CD1c-positive myeloid dendritic cell (primary cell): ENCODE measurements around the gene SPDYE5.

Experiments used
- DNase-seq: peaks from one replicate; pipeline ENCODE4 v3.0.0-alpha.2; 2016; ENCODE audit errors: extremely low spot score

SPDYE5 gene

DNA sequence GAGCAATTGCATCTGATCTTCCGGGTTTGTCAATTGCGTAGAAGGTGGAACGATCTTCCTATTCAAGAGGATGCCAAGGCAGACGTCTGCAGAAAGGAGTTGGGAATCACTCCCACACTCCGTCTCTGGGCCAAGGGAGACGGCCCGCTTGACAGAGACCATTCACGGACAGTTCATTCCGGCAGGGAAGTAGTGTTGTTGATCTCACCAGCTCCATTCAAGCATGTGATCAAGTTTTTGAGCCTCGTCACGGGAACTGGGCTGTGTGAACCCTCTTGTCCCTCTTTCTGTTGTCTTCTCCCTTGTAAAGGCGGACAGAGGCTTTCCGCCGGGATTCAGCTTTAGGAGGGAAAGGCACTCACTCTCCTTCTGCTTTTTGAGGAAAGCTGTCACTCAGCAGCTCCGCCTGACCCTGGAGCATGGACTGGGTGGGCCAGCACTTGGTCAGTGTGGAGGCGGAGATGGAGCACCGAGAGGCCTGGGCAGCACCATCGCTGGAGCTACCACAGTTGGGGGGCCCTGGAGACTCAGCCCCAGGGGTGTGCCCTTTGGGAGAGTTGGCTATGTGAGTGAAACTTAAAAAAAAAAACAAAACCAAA is 44.9 kb downstream of the SPDYE5 start:
- DNase-seq = no peak

DNA sequence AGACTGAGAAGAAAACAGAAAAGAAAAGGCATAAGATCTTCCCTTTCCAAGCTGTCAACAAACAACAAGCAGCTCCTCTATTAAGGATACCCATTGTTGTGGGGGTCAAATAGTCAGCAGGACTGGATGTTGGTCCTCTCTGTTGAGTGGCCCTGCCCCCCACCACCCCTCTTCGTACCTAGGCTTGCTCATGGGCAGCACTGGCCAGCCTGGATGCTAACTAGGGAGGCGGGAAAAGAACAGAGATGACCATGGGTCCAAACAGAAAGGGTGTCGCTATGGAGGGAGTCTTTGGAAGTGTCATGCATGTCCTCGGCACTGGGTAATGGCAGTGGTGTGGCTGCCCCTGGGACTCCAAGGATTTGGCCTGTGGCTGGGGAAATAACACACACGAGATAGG is 45.6 kb downstream of the SPDYE5 start:
- DNase-seq = no peak

DNA sequence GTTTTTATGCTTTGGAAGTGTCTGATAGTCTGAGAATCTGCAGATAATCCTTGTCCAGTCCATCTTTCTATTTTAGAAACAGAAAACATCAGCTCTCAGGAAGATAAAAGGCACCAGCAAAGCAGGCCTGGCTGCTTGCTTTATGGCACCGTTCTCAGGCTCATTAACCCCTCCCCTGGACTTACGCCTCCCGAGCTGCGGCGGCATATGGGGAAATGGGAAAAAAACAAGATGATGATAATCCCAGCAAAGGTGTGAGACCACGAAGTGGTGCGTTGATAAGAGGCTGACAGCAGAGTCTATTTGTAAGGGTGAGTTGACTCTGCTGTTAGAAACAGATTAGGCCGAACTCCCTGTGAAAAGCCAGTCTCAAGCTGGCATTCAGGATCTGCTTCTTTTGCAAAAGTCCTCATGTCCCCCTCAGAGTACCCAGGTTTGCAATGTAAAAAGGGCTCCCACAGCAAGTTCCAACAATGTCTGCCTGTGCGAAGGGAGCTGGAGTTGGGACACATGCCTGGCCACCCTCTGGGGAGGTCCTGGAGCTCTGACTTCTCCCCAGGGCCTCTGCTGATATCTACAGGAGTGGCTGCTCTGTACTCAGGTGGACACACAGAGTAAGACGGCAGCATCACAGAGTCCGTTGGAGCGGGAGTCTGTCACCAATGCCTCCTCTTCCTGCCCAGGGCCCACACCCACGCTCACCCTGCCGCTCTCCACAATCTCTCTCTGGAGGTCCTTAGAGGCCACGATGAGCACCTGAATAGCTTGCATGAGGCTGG is 54.3 kb downstream of the SPDYE5 start:
- DNase-seq = no peak
